Fibroblast of skin of abdomen (primary cell): Measurements from ENCODE around the gene GJA5.
"Not testable (repeated sequence)": the region's sequence is repeated elsewhere in the genome, so short reads cannot be mapped to it uniquely, and the experiment has no call there.

Experiments
- DNase-seq: peaks from one replicate; pipeline ENCODE4 v3.0.0-alpha.2; 2013

GJA5 gene

GRCh38 chr1:147762233-147763024, 2.0 kb upstream of the GJA5 start:
- no peak for DNase-seq

- DNase-seq: no peak
These were observed 1.9 kb downstream of the GJA5 start for GRCh38 chr1:147758379-147759100.

- no peak for DNase-seq
These were observed 3.1 kb downstream of the GJA5 start for GRCh38 chr1:147757015-147757990.

- no peak for DNase-seq
These were observed 4.1 kb downstream of the GJA5 start for GRCh38 chr1:147756341-147756740.

GRCh38 chr1:147754661-147755060, 5.7 kb downstream of the GJA5 start:
- DNase-seq: no peak

GRCh38 chr1:147753081-147753480, 7.3 kb downstream of the GJA5 start:
- no peak for DNase-seq

- no peak for DNase-seq
These were observed 7.9 kb downstream of the GJA5 start for GRCh38 chr1:147752511-147752910.

GRCh38 chr1:147751346-147751745, 9.1 kb downstream of the GJA5 start:
- no peak for DNase-seq

- no peak for DNase-seq
These were observed 9.7 kb downstream of the GJA5 start for GRCh38 chr1:147750618-147751217.

GRCh38 chr1:147749792-147750191, 10.6 kb downstream of the GJA5 start:
- no peak for DNase-seq

GRCh38 chr1:147748676-147749350, 11.6 kb downstream of the GJA5 start:
- no peak for DNase-seq

GRCh38 chr1:147747966-147748365, 12.4 kb downstream of the GJA5 start:
- no peak for DNase-seq

GRCh38 chr1:147745271-147745670, 15.1 kb downstream of the GJA5 start:
- DNase-seq: no peak

GRCh38 chr1:147741065-147741464, 19.3 kb downstream of the GJA5 start:
- no peak for DNase-seq

- DNase-seq: no peak
These were observed 20.0 kb downstream of the GJA5 start for GRCh38 chr1:147740391-147740790.

GRCh38 chr1:147738739-147739476, 21.5 kb downstream of the GJA5 start:
- no peak for DNase-seq

- no peak for DNase-seq
These were observed 22.3 kb downstream of the GJA5 start for GRCh38 chr1:147738129-147738528.

GRCh38 chr1:147736883-147737282, 23.5 kb downstream of the GJA5 start:
- DNase-seq: no peak

GRCh38 chr1:147735423-147735822, 25.0 kb downstream of the GJA5 start:
- DNase-seq: no peak

- not testable (repeated sequence) for DNase-seq
These were observed 26.0 kb downstream of the GJA5 start for GRCh38 chr1:147734291-147734841.

GRCh38 chr1:147729315-147729714, 31.1 kb downstream of the GJA5 start:
- DNase-seq: no peak
